Measurements from ENCODE around the gene KRT78.

KRT78 gene

DNA sequence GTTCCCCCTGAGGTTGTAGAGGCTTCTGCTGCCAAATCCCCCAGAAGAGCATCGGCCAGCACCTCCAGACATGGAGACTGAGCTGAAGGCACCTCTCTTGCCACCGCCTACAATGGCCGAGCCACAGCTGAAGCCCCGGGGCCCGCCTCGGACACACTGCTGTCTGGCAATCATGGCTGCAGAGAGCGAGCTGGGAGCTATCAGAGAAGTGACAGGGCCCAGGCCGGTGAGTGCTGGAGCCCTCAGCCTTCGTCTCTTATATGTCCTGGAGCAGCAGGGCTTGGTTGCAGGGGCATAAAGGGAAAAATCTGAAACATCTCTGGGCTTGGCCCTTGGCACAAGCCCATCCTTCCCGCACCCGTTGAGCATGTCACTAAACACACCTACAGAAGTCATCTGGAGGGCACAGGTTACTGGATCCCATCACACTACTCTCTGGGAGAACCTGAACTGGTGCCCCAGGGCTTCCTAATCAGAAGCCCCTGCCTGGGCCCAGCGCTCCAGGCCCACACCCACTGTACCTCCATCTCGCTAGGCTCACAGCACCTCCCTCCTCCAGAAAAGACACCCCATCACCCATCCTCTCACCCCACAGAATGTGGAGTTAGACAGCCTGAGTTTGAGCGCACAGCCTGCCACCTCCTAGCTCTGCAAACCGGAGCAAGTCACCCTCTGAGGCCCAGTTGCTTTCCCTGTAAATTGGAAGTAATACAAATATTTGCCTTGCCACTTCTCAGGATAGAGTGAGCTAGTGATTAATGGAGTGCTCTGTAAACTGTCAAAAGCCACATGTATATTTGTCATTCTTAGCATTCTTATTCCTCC, 34.7 kb downstream of the KRT78 start, which contains the start of gene KRT4:
Gene KRT4, minus strand, starts transcription at position 232 of the 825 bp plus-strand sequence. Its CDS starts 58 bp downstream, at position 174.
- Histone ChIP-seq H3K9ac (no peak within 1 kb of the TSS), H3K4me1 (peaks cover 9% of the 10 kb centered on the region), H3K36me3 (ENCODE audit: control insufficient read depth, insufficient read depth, low read length) (no peaks in the 10 kb centered on the region), H3K27me3 (ENCODE audit: control insufficient read depth, insufficient read depth, low read length) (no peaks in the 10 kb centered on the region), H2AFZ (no peak within 1 kb of the TSS), H3K4me2 (ENCODE audit: low read length) (no peak within 1 kb of the TSS), H3K4me3 (ENCODE audit: low read depth, low read length) (no peak within 1 kb of the TSS), H3K9me3 (ENCODE audit: control insufficient read depth, low read length) (no peaks in the 10 kb centered on the region), H3K79me2 (no peaks in the 10 kb centered on the region), H3K27ac (no peak within 1 kb of the TSS)
- TF ChIP-seq, protein P1, sequence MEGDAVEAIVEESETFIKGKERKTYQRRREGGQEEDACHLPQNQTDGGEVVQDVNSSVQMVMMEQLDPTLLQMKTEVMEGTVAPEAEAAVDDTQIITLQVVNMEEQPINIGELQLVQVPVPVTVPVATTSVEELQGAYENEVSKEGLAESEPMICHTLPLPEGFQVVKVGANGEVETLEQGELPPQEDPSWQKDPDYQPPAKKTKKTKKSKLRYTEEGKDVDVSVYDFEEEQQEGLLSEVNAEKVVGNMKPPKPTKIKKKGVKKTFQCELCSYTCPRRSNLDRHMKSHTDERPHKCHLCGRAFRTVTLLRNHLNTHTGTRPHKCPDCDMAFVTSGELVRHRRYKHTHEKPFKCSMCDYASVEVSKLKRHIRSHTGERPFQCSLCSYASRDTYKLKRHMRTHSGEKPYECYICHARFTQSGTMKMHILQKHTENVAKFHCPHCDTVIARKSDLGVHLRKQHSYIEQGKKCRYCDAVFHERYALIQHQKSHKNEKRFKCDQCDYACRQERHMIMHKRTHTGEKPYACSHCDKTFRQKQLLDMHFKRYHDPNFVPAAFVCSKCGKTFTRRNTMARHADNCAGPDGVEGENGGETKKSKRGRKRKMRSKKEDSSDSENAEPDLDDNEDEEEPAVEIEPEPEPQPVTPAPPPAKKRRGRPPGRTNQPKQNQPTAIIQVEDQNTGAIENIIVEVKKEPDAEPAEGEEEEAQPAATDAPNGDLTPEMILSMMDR (IDR thresholded peaks at IDR 0.05) = no peak

DNA sequence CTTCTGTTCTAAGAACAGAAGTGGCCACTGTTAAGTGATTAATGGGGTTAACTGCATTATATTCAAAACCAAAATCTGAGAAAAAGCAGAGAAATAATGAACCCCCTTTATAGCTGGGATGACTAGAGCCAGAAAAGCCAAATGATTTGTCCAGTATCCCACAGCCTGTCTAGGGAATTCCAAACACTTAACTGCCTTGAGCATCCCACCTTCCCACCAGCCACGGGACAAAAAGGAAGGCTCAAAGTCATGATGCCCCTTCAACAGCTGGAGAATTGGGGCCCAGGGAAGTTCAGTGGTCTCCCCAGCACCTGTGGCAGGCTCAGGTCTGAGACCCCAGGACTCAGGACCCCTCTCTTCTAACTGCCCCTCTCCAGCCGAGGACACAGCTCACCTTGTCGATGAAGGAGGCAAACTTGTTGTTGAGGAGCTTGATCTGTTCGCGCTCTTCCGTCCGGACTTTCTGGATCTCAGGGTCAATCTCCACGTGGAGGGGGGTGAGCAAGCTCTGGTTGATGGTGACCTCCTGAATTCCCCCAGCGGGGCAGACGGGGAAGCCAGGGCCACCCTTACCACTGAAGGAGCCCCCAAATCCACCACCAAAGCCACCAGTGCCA, 35.5 kb downstream of the KRT78 start:
- no peak overlapping the region for H3K4me2 ChIP-seq (ENCODE audit: low read length)

DNA sequence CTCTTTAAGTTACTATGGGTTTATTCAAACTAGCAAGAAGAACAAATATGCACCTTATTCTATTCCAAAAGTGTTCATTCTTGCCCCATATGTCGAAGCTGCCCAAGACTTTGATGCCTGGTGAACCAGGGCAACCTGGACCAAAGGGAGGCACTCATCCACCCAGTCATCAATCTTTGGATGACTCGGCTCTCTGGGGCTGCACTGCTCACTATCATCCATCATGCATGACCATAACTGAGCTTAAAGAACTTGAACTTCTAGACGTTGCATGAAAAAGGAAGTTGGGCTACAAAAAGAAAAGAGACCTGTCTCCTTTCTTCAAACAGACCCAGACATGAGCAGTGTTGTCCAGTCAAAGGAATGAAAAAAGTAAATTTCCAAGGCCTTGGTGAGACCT, 36.0 kb downstream of the KRT78 start:
- Histone ChIP-seq H3K79me2 (no peaks in the 10 kb centered on the region), H3K4me1 (no peaks in the 10 kb centered on the region), H3K36me3 (ENCODE audit: control insufficient read depth, insufficient read depth, low read length) (no peaks in the 10 kb centered on the region), H3K9ac (no peak overlapping the region), H3K27ac (no peak overlapping the region), H2AFZ (no peak overlapping the region), H3K4me3 (ENCODE audit: low read depth, low read length) (no peak overlapping the region), H3K4me2 (ENCODE audit: low read length) (no peak overlapping the region), H3K9me3 (ENCODE audit: control insufficient read depth, low read length) (no peaks in the 10 kb centered on the region), H3K27me3 (ENCODE audit: control insufficient read depth, insufficient read depth, low read length) (no peaks in the 10 kb centered on the region)
- TF ChIP-seq, protein P1 (IDR thresholded peaks at IDR 0.05) = no peak

More for the DNA sequence above, 35.5 kb downstream of the KRT78 start:
- Histone ChIP-seq H3K36me3 (ENCODE audit: control insufficient read depth, insufficient read depth, low read length) (no peaks in the 10 kb centered on the region), H3K4me3 (ENCODE audit: low read depth, low read length) (no peak overlapping the region), H3K27ac (no peak overlapping the region), H2AFZ (no peak overlapping the region), H3K9ac (no peak overlapping the region), H3K27me3 (ENCODE audit: control insufficient read depth, insufficient read depth, low read length) (no peaks in the 10 kb centered on the region), H3K9me3 (ENCODE audit: control insufficient read depth, low read length) (no peaks in the 10 kb centered on the region), H3K4me1 (peaks cover 1% of the 10 kb centered on the region), H3K79me2 (no peaks in the 10 kb centered on the region)
- TF ChIP-seq, protein P1 (IDR thresholded peaks at IDR 0.05) = no peak

DNA sequence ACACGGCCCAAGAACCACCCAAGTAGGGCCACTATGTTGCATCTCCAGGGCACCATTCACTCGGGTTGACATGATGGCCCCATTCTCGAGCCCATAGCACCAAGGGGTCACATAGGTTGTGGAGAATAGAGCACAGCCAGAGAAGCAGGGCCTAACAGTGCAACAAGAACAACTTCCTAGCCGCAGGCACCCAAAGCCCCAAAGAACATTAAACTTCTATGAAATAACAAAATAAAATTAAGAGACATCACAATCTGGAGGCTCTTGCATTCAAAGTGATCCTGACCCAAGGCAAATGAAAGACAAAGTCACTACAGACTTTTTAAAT, 36.8 kb downstream of the KRT78 start:
- no peak overlapping the region for H2AFZ ChIP-seq
- H3K9ac ChIP-seq = no peak overlapping the region
- no peaks in the 10 kb centered on the region for H3K79me2 ChIP-seq
- H3K27me3 ChIP-seq (ENCODE audit: control insufficient read depth, insufficient read depth, low read length) = no peaks in the 10 kb centered on the region
- no peaks in the 10 kb centered on the region for H3K4me1 ChIP-seq
- TF ChIP-seq, protein P1 (IDR thresholded peaks at IDR 0.05) = no peak
- no peak overlapping the region for H3K27ac ChIP-seq
- H3K9me3 ChIP-seq (ENCODE audit: control insufficient read depth, low read length) = no peaks in the 10 kb centered on the region
- H3K36me3 ChIP-seq (ENCODE audit: control insufficient read depth, insufficient read depth, low read length) = no peaks in the 10 kb centered on the region
- no peak overlapping the region for H3K4me3 ChIP-seq (ENCODE audit: low read depth, low read length)
- H3K4me2 ChIP-seq (ENCODE audit: low read length) = no peak overlapping the region

All from parathyroid adenoma (tissue), 2 donors.